C4-2B (cell line): Measurements from ENCODE around the gene PDE4D.

Source experiments
- ZFX ChIP-seq: fragments of 450-650 bp; IDR thresholded peaks from 2 replicates; pipeline ENCODE4 v1.6.1; 2017
- TF ChIP-seq, protein P1 (sequence below): fragments of 450-650 bp; conservative IDR thresholded peaks from 2 replicates; pipeline ENCODE4 v1.5.1; 2017; ENCODE audit warnings: mild to moderate bottlenecking

DNA sequence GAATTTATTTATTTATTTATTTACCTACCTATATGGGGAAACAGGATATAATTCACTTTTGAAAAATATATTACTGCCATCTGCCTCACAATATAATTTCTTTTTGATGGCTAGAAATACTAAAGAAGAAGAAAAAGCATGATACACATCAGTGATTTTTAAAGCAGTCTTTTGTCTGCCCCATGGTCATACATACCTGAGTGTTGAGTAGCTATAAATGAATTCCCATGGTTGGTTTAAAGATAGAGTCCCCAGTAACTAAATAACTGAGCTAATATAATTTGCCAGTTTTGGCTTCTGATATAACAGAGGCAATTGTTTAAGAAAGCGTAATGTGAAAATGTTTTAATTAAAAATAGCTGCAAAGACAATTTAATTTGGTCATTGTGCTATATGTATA is 447.8 kb downstream of the PDE4D start:
- TF ChIP-seq, protein P1, sequence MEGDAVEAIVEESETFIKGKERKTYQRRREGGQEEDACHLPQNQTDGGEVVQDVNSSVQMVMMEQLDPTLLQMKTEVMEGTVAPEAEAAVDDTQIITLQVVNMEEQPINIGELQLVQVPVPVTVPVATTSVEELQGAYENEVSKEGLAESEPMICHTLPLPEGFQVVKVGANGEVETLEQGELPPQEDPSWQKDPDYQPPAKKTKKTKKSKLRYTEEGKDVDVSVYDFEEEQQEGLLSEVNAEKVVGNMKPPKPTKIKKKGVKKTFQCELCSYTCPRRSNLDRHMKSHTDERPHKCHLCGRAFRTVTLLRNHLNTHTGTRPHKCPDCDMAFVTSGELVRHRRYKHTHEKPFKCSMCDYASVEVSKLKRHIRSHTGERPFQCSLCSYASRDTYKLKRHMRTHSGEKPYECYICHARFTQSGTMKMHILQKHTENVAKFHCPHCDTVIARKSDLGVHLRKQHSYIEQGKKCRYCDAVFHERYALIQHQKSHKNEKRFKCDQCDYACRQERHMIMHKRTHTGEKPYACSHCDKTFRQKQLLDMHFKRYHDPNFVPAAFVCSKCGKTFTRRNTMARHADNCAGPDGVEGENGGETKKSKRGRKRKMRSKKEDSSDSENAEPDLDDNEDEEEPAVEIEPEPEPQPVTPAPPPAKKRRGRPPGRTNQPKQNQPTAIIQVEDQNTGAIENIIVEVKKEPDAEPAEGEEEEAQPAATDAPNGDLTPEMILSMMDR: no peak
- no peak for TF ChIP-seq ZFX
